Measurements from ENCODE around the gene VSIG10L.
A peak's percentile ranks its signal among the peaks of the same experiment; 100 is the strongest.

The VSIG10L gene

GRCh38 chr19:51372021-51372648 is 30.2 kb upstream of the VSIG10L start:
- H3K79me1 ChIP-seq (ENCODE audit: low read length), result peaks cover 2% of the 10 kb centered on the region
- no peak for DNase-seq
- H3K36me3 ChIP-seq (ENCODE audit: control insufficient read depth, insufficient read depth, low read length), result no peaks in the 10 kb centered on the region
- H3K9ac ChIP-seq (ENCODE audit: low read length), result no peak overlapping the region
- no peak overlapping the region for H3K27ac ChIP-seq (ENCODE audit: low read depth, low read length)
- H3K23ac ChIP-seq (ENCODE audit: low read length), result no peak overlapping the region
- no peaks in the 10 kb centered on the region for H3K79me2 ChIP-seq (ENCODE audit: control insufficient read depth, insufficient read depth, low read length)
- no peak overlapping the region for H4K8ac ChIP-seq (ENCODE audit: low read depth, low read length)
- H2BK15ac ChIP-seq (replicated peaks; ENCODE audit: low read depth), result no peak overlapping the region
- no peak overlapping the region for H3K18ac ChIP-seq (ENCODE audit: low read length)
- H2AK5ac ChIP-seq (ENCODE audit: low read length), result no peak overlapping the region
- no peaks in the 10 kb centered on the region for H3K27me3 ChIP-seq (ENCODE audit: insufficient read depth, low read length, poor library complexity)
- no CpG with 5 or more reads among the region's 18 CpGs for WGBS (ENCODE audit: extremely low coverage, insufficient coverage, low lambda C conversion rate)
- H4K5ac ChIP-seq (ENCODE audit: low read length), result no peak overlapping the region
- no peak overlapping the region for H3K4ac ChIP-seq (ENCODE audit: low read depth, low read length)
- H3K56ac ChIP-seq (ENCODE audit: low read length), result peak overlapping the region; percentile 5
- no peak overlapping the region for H3K4me3 ChIP-seq (ENCODE audit: low read length)
- H2BK5ac ChIP-seq (ENCODE audit: low read length), result no peak overlapping the region
- no peak overlapping the region for H3K4me2 ChIP-seq (ENCODE audit: low read length)
- no peak overlapping the region for H2BK120ac ChIP-seq (ENCODE audit: low read depth, low read length)
- H3K4me1 ChIP-seq (ENCODE audit: control insufficient read depth, low read depth, low read length), result peaks cover 6% of the 10 kb centered on the region

- no peak overlapping the region for H2BK5ac ChIP-seq (ENCODE audit: low read length)
- no peak overlapping the region for H4K8ac ChIP-seq (ENCODE audit: low read depth, low read length)
- no peak overlapping the region for H3K9ac ChIP-seq (ENCODE audit: low read length)
- no peak overlapping the region for H3K4me2 ChIP-seq (ENCODE audit: low read length)
- H3K79me1 ChIP-seq (ENCODE audit: low read length), result peaks cover 2% of the 10 kb centered on the region
- no peak overlapping the region for H3K4me3 ChIP-seq (ENCODE audit: low read length)
- WGBS (ENCODE audit: extremely low coverage, insufficient coverage, low lambda C conversion rate), result no CpG with 5 or more reads among the region's 8 CpGs
- no peak overlapping the region for H3K56ac ChIP-seq (ENCODE audit: low read length)
- H2BK15ac ChIP-seq (replicated peaks; ENCODE audit: low read depth), result no peak overlapping the region
- no peak overlapping the region for H2BK120ac ChIP-seq (ENCODE audit: low read depth, low read length)
- H3K27ac ChIP-seq (ENCODE audit: low read depth, low read length), result no peak overlapping the region
- H2AK5ac ChIP-seq (ENCODE audit: low read length), result no peak overlapping the region
- no peaks in the 10 kb centered on the region for H3K27me3 ChIP-seq (ENCODE audit: insufficient read depth, low read length, poor library complexity)
- no peak overlapping the region for H3K4ac ChIP-seq (ENCODE audit: low read depth, low read length)
- no peaks in the 10 kb centered on the region for H3K36me3 ChIP-seq (ENCODE audit: control insufficient read depth, insufficient read depth, low read length)
- DNase-seq, result no peak
- H3K23ac ChIP-seq (ENCODE audit: low read length), result no peak overlapping the region
- peaks cover 6% of the 10 kb centered on the region for H3K4me1 ChIP-seq (ENCODE audit: control insufficient read depth, low read depth, low read length)
- H3K18ac ChIP-seq (ENCODE audit: low read length), result no peak overlapping the region
- no peak overlapping the region for H4K5ac ChIP-seq (ENCODE audit: low read length)
- no peaks in the 10 kb centered on the region for H3K79me2 ChIP-seq (ENCODE audit: control insufficient read depth, insufficient read depth, low read length)
These were observed 29.3 kb upstream of the VSIG10L start for GRCh38 chr19:51371186-51371690.

DNA sequence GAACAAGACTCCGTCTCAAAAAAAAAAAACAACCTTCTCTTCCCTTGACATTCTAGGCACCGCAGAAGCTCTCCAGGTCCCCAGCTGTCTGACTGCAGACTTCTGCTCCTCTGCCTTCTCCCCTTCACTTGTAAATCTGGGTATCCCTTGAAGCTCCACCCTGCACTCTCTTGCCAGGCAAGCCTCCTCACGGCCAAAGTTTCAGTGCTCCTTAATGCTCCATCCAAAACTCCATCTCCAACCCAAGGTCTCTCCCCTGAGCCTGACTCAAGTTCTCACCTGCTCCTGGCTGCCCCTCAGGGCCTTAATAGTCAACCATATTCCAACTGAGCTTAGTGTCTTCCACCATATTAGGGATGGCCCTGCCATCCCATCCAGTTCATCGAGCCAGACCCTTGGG is 28.3 kb upstream of the VSIG10L start:
- no peak for DNase-seq

GRCh38 chr19:51368366-51369282 is 26.7 kb upstream of the VSIG10L start, which contains the start of gene CLDND2:
Gene CLDND2, minus strand, starts transcription at chr19:51369003. Its CDS starts 426 bp downstream, at chr19:51368577.
- WGBS (ENCODE audit: extremely low coverage, insufficient coverage, low lambda C conversion rate), result no CpG with 5 or more reads among the region's 23 CpGs
- Histone ChIP-seq H2BK120ac (ENCODE audit: low read depth, low read length) (no peak within 1 kb of the TSS), H2BK5ac (ENCODE audit: low read length) (peak within 1 kb of the TSS; percentile 98)

More for the DNA sequence above, 28.3 kb upstream of the VSIG10L start:
- Histone ChIP-seq H3K4me3 (ENCODE audit: low read length) (no peak overlapping the region), H2AK5ac (ENCODE audit: low read length) (no peak overlapping the region), H2BK15ac (replicated peaks; ENCODE audit: low read depth) (no peak overlapping the region), H3K4me2 (ENCODE audit: low read length) (no peak overlapping the region), H3K79me1 (ENCODE audit: low read length) (peaks cover 2% of the 10 kb centered on the region), H4K5ac (ENCODE audit: low read length) (no peak overlapping the region), H2BK120ac (ENCODE audit: low read depth, low read length) (no peak overlapping the region), H3K27ac (ENCODE audit: low read depth, low read length) (no peak overlapping the region), H3K4me1 (ENCODE audit: control insufficient read depth, low read depth, low read length) (peaks cover 7% of the 10 kb centered on the region), H3K23ac (ENCODE audit: low read length) (no peak overlapping the region), H4K8ac (ENCODE audit: low read depth, low read length) (no peak overlapping the region), H2BK5ac (ENCODE audit: low read length) (no peak overlapping the region), H3K56ac (ENCODE audit: low read length) (no peak overlapping the region), H3K18ac (ENCODE audit: low read length) (no peak overlapping the region), H3K79me2 (ENCODE audit: control insufficient read depth, insufficient read depth, low read length) (no peaks in the 10 kb centered on the region), H3K27me3 (ENCODE audit: insufficient read depth, low read length, poor library complexity) (no peaks in the 10 kb centered on the region), H3K4ac (ENCODE audit: low read depth, low read length) (no peak overlapping the region), H3K9ac (ENCODE audit: low read length) (no peak overlapping the region), H3K36me3 (ENCODE audit: control insufficient read depth, insufficient read depth, low read length) (no peaks in the 10 kb centered on the region)
- WGBS (ENCODE audit: extremely low coverage, insufficient coverage, low lambda C conversion rate), result no CpG with 5 or more reads among the region's 4 CpGs

GRCh38 chr19:51367565-51368365 is 25.8 kb upstream of the VSIG10L start:
- Histone ChIP-seq H3K56ac (ENCODE audit: low read length) (peak overlapping the region; percentile 100), H2BK5ac (ENCODE audit: low read length) (peak overlapping the region; percentile 98), H3K4ac (ENCODE audit: low read depth, low read length) (peak overlapping the region; percentile 56), H3K23ac (ENCODE audit: low read length) (peak overlapping the region; percentile 94), H3K9ac (ENCODE audit: low read length) (peak overlapping the region; percentile 97), H3K18ac (ENCODE audit: low read length) (peak overlapping the region; percentile 15), H3K79me2 (ENCODE audit: control insufficient read depth, insufficient read depth, low read length) (no peaks in the 10 kb centered on the region), H2AK5ac (ENCODE audit: low read length) (peak overlapping the region; percentile 78), H3K36me3 (ENCODE audit: control insufficient read depth, insufficient read depth, low read length) (no peaks in the 10 kb centered on the region), H4K5ac (ENCODE audit: low read length) (no peak overlapping the region), H3K4me1 (ENCODE audit: control insufficient read depth, low read depth, low read length) (peaks cover 15% of the 10 kb centered on the region), H2BK15ac (replicated peaks; ENCODE audit: low read depth) (no peak overlapping the region), H4K8ac (ENCODE audit: low read depth, low read length) (no peak overlapping the region), H3K4me2 (ENCODE audit: low read length) (peak overlapping the region; percentile 85), H2BK120ac (ENCODE audit: low read depth, low read length) (no peak overlapping the region), H3K27me3 (ENCODE audit: insufficient read depth, low read length, poor library complexity) (no peaks in the 10 kb centered on the region), H3K27ac (ENCODE audit: low read depth, low read length) (peak overlapping the region; percentile 21), H3K4me3 (ENCODE audit: low read length) (peak overlapping the region; percentile 65), H3K79me1 (ENCODE audit: low read length) (peaks cover 4% of the 10 kb centered on the region)
- WGBS (ENCODE audit: extremely low coverage, insufficient coverage, low lambda C conversion rate), result no CpG with 5 or more reads among the region's 64 CpGs
- DNase-seq, result peak; percentile 99

More at GRCh38 chr19:51368366-51369282, 26.7 kb upstream of the VSIG10L start, which contains the start of gene CLDND2:
- H3K18ac ChIP-seq (ENCODE audit: low read length), result peak within 1 kb of the TSS; percentile 15
- H2AK5ac ChIP-seq (ENCODE audit: low read length), result peak within 1 kb of the TSS; percentile 78
- peak within 1 kb of the TSS; percentile 21 for H3K27ac ChIP-seq (ENCODE audit: low read depth, low read length)
- no peak within 1 kb of the TSS for H4K8ac ChIP-seq (ENCODE audit: low read depth, low read length)
- H3K4me2 ChIP-seq (ENCODE audit: low read length), result peak within 1 kb of the TSS; percentile 85
- no peaks in the 10 kb centered on the region for H3K27me3 ChIP-seq (ENCODE audit: insufficient read depth, low read length, poor library complexity)
- H3K79me2 ChIP-seq (ENCODE audit: control insufficient read depth, insufficient read depth, low read length), result no peaks in the 10 kb centered on the region
- H4K5ac ChIP-seq (ENCODE audit: low read length), result no peak within 1 kb of the TSS
- H3K36me3 ChIP-seq (ENCODE audit: control insufficient read depth, insufficient read depth, low read length), result no peaks in the 10 kb centered on the region
- peak within 1 kb of the TSS; percentile 56 for H3K4ac ChIP-seq (ENCODE audit: low read depth, low read length)
- peak within 1 kb of the TSS; percentile 94 for H3K23ac ChIP-seq (ENCODE audit: low read length)
- H3K4me3 ChIP-seq (ENCODE audit: low read length), result peak within 1 kb of the TSS; percentile 65
- no peak within 1 kb of the TSS for H2BK15ac ChIP-seq (replicated peaks; ENCODE audit: low read depth)
- peak within 1 kb of the TSS; percentile 97 for H3K9ac ChIP-seq (ENCODE audit: low read length)
- H3K4me1 ChIP-seq (ENCODE audit: control insufficient read depth, low read depth, low read length), result peaks cover 11% of the 10 kb centered on the region
- peak within 1 kb of the TSS; percentile 100 for H3K56ac ChIP-seq (ENCODE audit: low read length)
- peaks cover 4% of the 10 kb centered on the region for H3K79me1 ChIP-seq (ENCODE audit: low read length)
- peak; percentile 36 for DNase-seq

Data from mesendoderm (in vitro differentiated cells).